RPMI8226 (cell line): ENCODE data around the gene ZNF311.
A peak's percentile ranks its signal among the peaks of the same experiment; 100 is the strongest.
"Not testable (repeated sequence)": the region's sequence is repeated elsewhere in the genome, so short reads cannot be mapped to it uniquely, and the experiment has no call there.

Experiments used
- DNase-seq: peaks from one replicate; pipeline ENCODE4 v3.0.0-alpha.2; 2015

Gene ZNF311

GRCh38 chr6:28982476-28983266 lies 22.4 kb downstream of the ZNF311 start:
- peak; percentile 79 for DNase-seq

GRCh38 chr6:28981833-28982475 lies 23.2 kb downstream of the ZNF311 start:
- peak; percentile 90 for DNase-seq

GRCh38 chr6:28981431-28981832 lies 23.7 kb downstream of the ZNF311 start:
- DNase-seq = peak; percentile 88

GRCh38 chr6:28980852-28981430 lies 24.2 kb downstream of the ZNF311 start:
- peak; percentile 91 for DNase-seq

- DNase-seq = peak; percentile 25
Observed at GRCh38 chr6:28980137-28980851, 24.8 kb downstream of the ZNF311 start.

- no peak for DNase-seq
Observed at GRCh38 chr6:28979679-28980078, 25.4 kb downstream of the ZNF311 start.

GRCh38 chr6:28978959-28979561 lies 26.1 kb downstream of the ZNF311 start:
- no peak for DNase-seq

- no peak for DNase-seq
Observed at GRCh38 chr6:28978133-28978491, 27.0 kb downstream of the ZNF311 start.

- DNase-seq = no peak
Observed at GRCh38 chr6:28977341-28978132, 27.6 kb downstream of the ZNF311 start.

GRCh38 chr6:28976677-28977076 lies 28.4 kb downstream of the ZNF311 start:
- no peak for DNase-seq

GRCh38 chr6:28974505-28974904 lies 30.6 kb downstream of the ZNF311 start:
- DNase-seq = no peak

- not testable (repeated sequence) for DNase-seq
Observed at GRCh38 chr6:28970056-28970455, 35.1 kb downstream of the ZNF311 start.

GRCh38 chr6:28969129-28969528 lies 36.0 kb downstream of the ZNF311 start:
- peak; percentile 25 for DNase-seq

GRCh38 chr6:28968476-28968875 lies 36.6 kb downstream of the ZNF311 start:
- no peak for DNase-seq

- no peak for DNase-seq
Observed at GRCh38 chr6:28965706-28966105, 39.4 kb downstream of the ZNF311 start.

- no peak for DNase-seq
Observed at GRCh38 chr6:28960846-28961500, 44.1 kb downstream of the ZNF311 start.

- DNase-seq = not testable (repeated sequence)
Observed at GRCh38 chr6:28958561-28959243, 46.4 kb downstream of the ZNF311 start.

GRCh38 chr6:28957795-28958314 lies 47.3 kb downstream of the ZNF311 start:
- not testable (repeated sequence) for DNase-seq

- no peak for DNase-seq
Observed at GRCh38 chr6:28956331-28956730, 48.8 kb downstream of the ZNF311 start.

GRCh38 chr6:28953585-28954258 lies 51.4 kb downstream of the ZNF311 start:
- no peak for DNase-seq
